Measurements from ENCODE around the gene LNX1.

DNA sequence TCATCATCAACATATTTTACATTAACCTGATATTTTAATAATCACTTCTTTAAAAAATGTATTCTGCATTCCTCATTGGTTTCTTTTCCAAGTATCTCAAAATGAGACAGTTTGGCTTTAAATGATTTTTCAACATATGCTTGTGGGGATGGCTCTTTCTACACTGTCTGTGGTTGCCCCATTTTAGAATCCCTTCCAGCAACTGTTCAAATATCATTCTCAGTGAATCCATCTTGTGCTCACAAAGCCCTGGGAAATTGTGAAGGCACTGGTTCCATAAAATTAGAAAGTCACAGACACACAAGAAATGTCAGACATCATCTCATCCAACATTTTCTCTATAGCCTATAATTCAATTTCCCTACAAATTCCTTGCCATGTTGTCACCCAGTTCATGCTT, 103.5 kb downstream of the LNX1 start:
- TF ChIP-seq, protein P1, sequence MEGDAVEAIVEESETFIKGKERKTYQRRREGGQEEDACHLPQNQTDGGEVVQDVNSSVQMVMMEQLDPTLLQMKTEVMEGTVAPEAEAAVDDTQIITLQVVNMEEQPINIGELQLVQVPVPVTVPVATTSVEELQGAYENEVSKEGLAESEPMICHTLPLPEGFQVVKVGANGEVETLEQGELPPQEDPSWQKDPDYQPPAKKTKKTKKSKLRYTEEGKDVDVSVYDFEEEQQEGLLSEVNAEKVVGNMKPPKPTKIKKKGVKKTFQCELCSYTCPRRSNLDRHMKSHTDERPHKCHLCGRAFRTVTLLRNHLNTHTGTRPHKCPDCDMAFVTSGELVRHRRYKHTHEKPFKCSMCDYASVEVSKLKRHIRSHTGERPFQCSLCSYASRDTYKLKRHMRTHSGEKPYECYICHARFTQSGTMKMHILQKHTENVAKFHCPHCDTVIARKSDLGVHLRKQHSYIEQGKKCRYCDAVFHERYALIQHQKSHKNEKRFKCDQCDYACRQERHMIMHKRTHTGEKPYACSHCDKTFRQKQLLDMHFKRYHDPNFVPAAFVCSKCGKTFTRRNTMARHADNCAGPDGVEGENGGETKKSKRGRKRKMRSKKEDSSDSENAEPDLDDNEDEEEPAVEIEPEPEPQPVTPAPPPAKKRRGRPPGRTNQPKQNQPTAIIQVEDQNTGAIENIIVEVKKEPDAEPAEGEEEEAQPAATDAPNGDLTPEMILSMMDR (IDR thresholded peaks at IDR 0.05) = no peak
- TF ChIP-seq ZFX (IDR thresholded peaks at IDR 0.05; ENCODE audit: borderline replicate concordance) = no peak
